Right ventricle myocardium inferior (tissue), 1 donor: ENCODE results near the gene GPC6. TPM values are rescaled to one million over a fixed set of nuclear protein-coding genes. Genes with fewer than 3 reads are reported as not detected.

ENCODE experiments used
- ATAC-seq: fragments of 200-7000 bp; cut with Tn5 transposase; one replicate; pipeline ENCODE4 v1.9.1; 2020; ENCODE audit warnings: mild to moderate bottlenecking, moderate library complexity
- DNase-seq: peaks from one replicate; pipeline ENCODE4 v3.0.0; 2021; ENCODE audit errors: missing footprints
- intact Hi-C: fragments of 100-400 bp; cut with DNase I; formaldehyde crosslinking; loops from one replicate; pipeline ENCODE4 v1.11.0; 2022
- total RNA-seq: library from RNA; stranded (reverse); fragmentation: NEBNext Ultra II Directional; extraction: Animal tissue kit (Norgen Biotek cat#: 25700); gene quantifications from one replicate; pipeline ENCODE4 v1.2.1, GENCODE V29; 2021
- donor health status: DM: no; HTN: yes; CAD: no; lungs with severe emphysema.

Gene GPC6
- total RNA-seq, 1 donor from 2014 or later, result 2.6 TPM

DNA sequence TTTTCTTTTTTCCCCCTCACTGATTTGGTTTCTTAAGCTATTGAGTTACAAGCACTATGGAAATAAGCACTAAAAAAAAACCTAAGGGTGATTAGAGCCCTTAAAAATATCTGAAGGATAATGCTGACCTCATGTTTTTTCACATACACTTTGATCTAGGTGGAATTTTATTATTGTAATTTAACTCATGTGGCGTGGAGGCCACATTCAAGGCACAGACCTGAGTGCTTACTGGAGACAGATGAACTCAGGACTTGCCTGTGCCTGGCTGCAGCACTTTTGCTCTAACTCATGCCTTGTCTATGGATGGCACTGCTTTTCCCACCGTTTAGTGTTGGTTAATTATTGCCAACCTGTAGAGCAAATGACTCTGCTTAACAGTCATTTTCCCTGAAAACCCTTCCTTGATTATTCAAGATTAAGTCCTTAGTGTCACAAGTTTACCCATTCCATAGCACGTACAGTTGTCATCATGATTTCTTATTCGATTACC lies 541.4 kb downstream of the GPC6 start:
- intact Hi-C loops, result no loop called here
- no peak for DNase-seq
- no peak for ATAC-seq

- ATAC-seq (no peak), DNase-seq (no peak)
- intact Hi-C loops, result no loop called here
Observed at GRCh38 chr13:93769101-93769500, 542.5 kb downstream of the GPC6 start.

GRCh38 chr13:93769607-93770006 lies 543.0 kb downstream of the GPC6 start:
- DNase-seq (no peak), ATAC-seq (no peak)
- intact Hi-C loops, result no loop called here

GRCh38 chr13:93771227-93771626 lies 544.6 kb downstream of the GPC6 start:
- no peak for ATAC-seq
- intact Hi-C loops, result no loop called here
- no peak for DNase-seq

GRCh38 chr13:93771782-93772181 lies 545.2 kb downstream of the GPC6 start:
- ATAC-seq (no peak), DNase-seq (no peak)
- intact Hi-C loops, result no loop called here

- intact Hi-C loops, result no loop called here
- ATAC-seq, result no peak
Observed at GRCh38 chr13:93774506-93774905, 547.9 kb downstream of the GPC6 start.

DNA sequence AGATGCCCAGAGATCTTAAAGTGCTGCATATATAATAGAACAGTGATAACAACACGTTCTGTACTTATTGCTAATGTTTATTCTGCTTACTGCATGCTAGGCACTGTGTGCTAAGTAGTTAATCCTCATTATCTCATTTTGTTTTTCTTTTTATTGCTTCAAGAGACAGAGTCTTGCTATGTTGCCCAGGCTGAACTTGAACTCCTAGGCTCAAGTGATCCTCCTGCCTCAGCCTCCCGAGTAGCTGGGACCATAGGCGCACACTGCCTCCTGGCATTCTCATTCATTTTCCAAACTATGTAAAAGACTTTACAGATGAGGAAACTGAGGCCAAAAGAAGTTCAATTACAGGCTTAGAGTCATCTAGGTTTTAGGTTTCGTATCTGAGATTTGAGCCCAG lies 548.4 kb downstream of the GPC6 start:
- DNase-seq (no peak), ATAC-seq (no peak)
- intact Hi-C loops, result no loop called here

More at GRCh38 chr13:93774506-93774905, 547.9 kb downstream of the GPC6 start:
- DNase-seq, result no peak

DNA sequence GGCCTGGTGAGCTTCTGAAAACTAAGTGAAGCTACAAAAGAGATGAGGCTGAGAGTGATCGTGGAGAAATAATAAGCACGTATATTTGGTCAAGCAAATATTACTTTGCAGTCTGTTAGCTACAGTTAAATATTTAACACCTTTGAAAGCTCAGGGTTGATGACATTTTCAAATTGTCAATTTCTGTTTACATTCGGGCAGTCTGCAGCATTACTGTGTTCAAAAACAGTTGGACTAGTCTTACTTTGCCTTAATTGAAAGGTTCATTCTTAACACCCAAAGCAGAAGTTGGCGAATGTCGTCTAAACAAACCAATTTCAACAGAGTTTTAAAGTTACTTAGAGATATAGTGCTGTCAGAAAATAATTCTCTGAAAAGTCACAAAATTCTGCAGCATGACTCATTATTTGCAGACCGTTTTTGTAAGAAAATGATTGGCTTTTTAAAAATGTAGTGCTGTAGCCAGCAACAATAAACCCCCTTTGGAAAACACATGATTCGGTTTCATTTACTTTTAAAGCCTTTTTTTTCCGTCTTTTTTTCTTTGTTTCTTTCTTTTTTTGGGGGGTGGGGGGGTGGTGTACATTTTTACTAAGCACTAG lies 549.0 kb downstream of the GPC6 start:
- DNase-seq (no peak), ATAC-seq (no peak)

GRCh38 chr13:93776936-93777335 lies 550.3 kb downstream of the GPC6 start:
- intact Hi-C loops, result no loop called here
- ATAC-seq (no peak), DNase-seq (no peak)

More for the DNA sequence above, 549.0 kb downstream of the GPC6 start:
- intact Hi-C loops, result no loop called here

- ATAC-seq, result no peak
- intact Hi-C loops, result no loop called here
- DNase-seq, result no peak
Observed at GRCh38 chr13:93777504-93777903, 550.9 kb downstream of the GPC6 start.

DNA sequence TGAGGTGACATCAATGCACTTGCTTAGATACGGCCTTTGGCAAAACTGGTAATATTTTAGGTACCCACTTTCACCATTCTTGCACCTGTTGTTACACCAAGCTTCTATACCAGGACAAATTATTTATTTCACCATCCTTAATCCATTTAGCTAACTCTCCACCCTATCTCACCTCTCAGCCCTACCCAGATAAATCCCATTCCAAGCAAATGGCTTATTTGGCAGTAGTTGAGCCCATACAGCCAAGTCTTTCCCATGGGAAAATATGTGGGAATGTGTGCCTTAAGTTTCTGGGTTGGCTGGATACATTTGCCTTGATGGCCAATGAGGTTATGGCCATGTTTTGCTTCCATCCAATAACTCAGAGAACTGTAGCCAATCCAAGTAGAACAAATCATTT lies 551.9 kb downstream of the GPC6 start:
- ATAC-seq, result no peak
- no peak for DNase-seq
- intact Hi-C loops, result no loop called here

DNA sequence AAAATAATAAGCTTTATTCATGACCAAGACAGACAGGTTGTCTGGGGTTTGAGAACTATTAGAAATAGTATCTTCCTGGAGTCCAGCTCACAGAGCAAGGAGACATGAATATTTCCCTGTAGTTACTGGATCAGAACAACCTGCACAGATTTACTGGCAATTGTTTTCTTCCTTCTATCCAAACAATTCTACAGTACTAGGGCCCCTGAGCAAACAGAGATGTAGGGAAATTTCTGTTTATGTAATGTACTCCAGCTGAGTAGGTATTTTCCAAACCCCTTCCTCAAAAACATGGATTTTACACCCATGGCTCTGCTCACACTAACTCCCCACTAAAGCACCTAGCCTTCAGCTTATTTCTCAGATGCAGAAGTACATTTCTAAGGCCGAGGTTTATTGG lies 557.6 kb downstream of the GPC6 start:
- intact Hi-C loops, result no loop called here
- ATAC-seq (no peak), DNase-seq (no peak)

GRCh38 chr13:93786846-93787489 lies 560.4 kb downstream of the GPC6 start:
- DNase-seq (no peak), ATAC-seq (no peak)
- intact Hi-C loops, result no loop called here

GRCh38 chr13:93788456-93788855 lies 561.8 kb downstream of the GPC6 start:
- DNase-seq (no peak), ATAC-seq (no peak)
- intact Hi-C loops, result no loop called here

DNA sequence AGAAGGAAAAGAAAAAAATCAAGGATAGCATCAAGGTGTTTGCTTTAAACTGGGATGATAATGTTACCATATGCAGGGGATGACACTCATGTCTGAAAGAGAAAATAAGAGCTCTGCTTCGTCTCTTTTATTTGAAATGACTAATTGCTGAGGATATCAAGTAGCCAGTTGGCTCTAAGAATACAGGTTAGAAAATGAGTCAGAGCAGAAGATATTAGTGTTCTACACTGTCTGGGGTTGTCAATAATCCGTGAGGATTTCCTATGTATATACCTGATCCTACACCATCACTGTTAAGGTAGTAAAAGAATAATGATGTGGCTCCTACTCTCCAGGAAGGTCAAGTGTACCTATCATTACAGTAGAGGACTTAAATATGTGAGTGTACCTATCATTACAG lies 562.5 kb downstream of the GPC6 start:
- intact Hi-C loops, result no loop called here
- no peak for DNase-seq
- no peak for ATAC-seq

- DNase-seq, result no peak
- no peak for ATAC-seq
- intact Hi-C loops, result no loop called here
Observed at GRCh38 chr13:93794197-93794885, 567.7 kb downstream of the GPC6 start.

GRCh38 chr13:93797463-93797862 lies 570.9 kb downstream of the GPC6 start:
- no peak for ATAC-seq
- DNase-seq, result no peak
- intact Hi-C loops, result no loop called here

DNA sequence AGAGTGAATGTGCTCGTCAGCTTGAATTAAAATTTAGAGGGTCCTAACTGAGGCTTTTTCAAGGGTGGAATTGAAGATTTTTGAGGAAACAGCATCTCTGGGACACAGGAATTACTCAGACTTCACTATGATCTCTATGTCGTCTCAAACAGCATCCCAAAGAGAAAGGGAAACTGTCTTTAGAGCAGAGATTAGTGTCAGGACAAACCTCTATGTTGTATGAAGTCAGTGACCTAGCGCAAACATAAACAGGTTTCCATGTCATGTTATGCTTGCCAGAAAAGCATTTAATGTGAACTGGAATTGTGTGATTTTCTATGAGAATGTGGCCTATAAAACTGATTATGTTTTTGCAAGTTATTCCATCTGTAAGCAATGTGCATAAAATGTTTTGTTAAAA lies 573.7 kb downstream of the GPC6 start:
- DNase-seq (no peak), ATAC-seq (no peak)
- intact Hi-C loops, result no loop called here

- no peak for DNase-seq
- no peak for ATAC-seq
- intact Hi-C loops, result no loop called here
Observed at GRCh38 chr13:93805736-93806135, 579.1 kb downstream of the GPC6 start.

DNA sequence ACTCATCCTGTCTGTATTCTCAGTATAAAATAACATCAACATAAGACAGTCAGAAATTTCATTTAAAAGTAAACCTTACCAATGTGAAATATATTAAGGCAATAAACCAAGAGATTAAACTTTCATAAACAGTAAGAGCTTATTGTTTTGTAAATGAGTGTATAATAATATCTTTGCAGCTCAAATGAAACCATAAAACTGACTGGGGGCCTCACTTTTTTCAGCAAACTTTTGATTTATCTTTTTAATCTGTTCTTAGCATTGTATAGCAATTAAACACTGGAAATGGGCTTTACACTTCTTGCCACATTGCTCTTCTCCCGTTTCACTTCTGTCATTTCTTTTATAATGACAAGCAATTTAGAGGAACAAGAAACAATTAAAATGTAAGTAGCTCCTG lies 580.3 kb downstream of the GPC6 start:
- ATAC-seq (no peak), DNase-seq (no peak)

More for the DNA sequence above, 580.3 kb downstream of the GPC6 start:
- intact Hi-C loops, result no loop called here
